Astrocyte of the cerebellum (primary cell): Measurements from ENCODE around the gene GRIK2.

ENCODE experiments used
- DNase-seq: peaks from one replicate; pipeline ENCODE4 v3.0.0-alpha.2; 2011; ENCODE audit warnings: low read depth
- H3K4me3 ChIP-seq: 2 replicates; pipeline ENCODE4 v1.5.1; 2011; ENCODE audit warnings: mild to moderate bottlenecking, low read depth, low read length, moderate library complexity
- in situ Hi-C: cut with HindIII; loops from 2 replicates; pipeline ENCODE4 v1.10.0; 2017; ENCODE audit warnings: low sequenced_read_pairs
- TF ChIP-seq, protein P1 (sequence below): IDR thresholded peaks from 2 replicates; pipeline ENCODE4 v1.5.1; 2012; ENCODE audit warnings: low read length, low read depth, moderate library complexity, mild to moderate bottlenecking; ENCODE audit errors: missing control alignments

GRIK2 gene

DNA sequence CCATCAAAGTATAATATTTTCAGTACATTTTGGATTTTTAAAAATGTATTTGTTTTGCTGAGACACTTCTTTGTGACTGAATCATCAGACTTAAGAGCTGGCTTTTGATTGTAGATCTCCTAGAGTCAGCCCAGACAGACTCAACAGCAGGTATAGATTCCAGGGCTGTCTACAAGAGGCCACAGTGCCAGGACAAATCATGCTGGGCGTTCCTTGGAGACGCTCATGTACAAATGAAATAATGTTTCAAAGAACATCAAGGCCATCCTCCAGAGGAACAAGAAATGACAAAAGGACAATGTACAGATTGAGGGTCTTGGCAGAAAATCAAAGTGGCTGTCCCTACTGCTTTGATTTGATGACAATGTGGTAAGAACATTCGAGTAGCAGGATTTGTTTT, 369.3 kb downstream of the GRIK2 start:
- in situ Hi-C loops: no loop called here
- TF ChIP-seq, protein P1, sequence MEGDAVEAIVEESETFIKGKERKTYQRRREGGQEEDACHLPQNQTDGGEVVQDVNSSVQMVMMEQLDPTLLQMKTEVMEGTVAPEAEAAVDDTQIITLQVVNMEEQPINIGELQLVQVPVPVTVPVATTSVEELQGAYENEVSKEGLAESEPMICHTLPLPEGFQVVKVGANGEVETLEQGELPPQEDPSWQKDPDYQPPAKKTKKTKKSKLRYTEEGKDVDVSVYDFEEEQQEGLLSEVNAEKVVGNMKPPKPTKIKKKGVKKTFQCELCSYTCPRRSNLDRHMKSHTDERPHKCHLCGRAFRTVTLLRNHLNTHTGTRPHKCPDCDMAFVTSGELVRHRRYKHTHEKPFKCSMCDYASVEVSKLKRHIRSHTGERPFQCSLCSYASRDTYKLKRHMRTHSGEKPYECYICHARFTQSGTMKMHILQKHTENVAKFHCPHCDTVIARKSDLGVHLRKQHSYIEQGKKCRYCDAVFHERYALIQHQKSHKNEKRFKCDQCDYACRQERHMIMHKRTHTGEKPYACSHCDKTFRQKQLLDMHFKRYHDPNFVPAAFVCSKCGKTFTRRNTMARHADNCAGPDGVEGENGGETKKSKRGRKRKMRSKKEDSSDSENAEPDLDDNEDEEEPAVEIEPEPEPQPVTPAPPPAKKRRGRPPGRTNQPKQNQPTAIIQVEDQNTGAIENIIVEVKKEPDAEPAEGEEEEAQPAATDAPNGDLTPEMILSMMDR: no peak
- H3K4me3 ChIP-seq: no peak overlapping the region
- DNase-seq: no peak

DNA sequence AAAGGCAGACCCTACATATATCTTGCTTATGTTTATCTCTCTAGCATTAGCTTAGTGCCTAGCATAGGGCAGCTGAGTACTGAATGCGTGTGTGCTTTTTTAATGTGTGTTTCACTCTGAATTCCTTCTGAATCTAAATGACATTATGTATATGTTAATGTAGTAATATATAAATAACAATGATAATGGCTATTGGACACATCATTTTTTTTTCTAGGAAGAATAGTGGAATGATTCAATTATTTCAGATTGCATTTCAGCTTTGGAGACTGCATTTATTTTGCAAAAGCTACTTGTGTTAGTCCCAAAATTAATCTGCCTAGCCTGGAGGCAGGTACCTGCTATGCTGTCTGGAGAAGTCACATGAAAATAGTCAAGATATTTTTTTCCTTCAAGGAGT, 371.8 kb downstream of the GRIK2 start:
- no peak overlapping the region for H3K4me3 ChIP-seq
- TF ChIP-seq, protein P1: no peak
- in situ Hi-C loops: no loop called here
- DNase-seq: no peak

DNA sequence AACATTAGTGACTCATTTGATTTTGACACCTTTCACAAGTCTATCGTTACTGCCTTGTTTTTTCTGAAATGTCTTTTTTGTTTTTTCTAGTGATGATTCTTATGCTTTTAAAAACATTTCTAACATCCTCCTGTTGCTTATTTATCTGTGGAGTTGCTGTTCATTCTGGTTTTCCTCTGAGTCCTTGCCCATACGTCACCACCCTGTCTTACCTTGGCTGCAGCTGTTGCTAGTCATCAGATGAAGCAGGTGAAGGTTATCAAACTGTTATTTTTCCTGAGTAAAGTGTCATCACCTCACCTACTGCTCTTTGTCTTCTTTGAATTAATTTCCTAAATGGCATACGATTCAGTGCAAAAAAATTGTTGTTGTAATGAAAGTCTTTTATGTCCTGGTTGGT, 376.6 kb downstream of the GRIK2 start:
- TF ChIP-seq, protein P1: no peak
- no peak overlapping the region for H3K4me3 ChIP-seq
- no peak for DNase-seq
- in situ Hi-C loops: no loop called here

DNA sequence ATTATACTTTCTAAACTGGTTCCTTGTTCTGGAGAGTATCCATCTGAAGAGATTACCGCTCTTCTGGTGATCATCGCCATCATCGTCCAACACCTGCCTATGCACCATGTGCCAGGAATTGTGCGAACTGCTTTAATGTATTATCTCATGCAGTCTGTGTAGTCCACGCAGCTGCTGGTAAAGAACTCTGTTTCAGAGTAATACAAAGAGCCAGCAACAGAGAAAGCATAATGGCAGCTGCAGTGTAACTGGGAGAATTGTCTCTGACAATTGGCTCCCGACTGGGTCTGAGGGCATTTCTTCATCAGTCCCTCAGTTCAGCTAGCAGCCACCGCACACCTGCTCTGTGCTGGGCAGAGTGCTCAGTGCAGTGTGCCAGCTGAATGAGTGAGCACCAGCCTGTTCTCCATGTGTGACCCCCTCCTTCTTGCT, 383.4 kb downstream of the GRIK2 start:
- no peak for DNase-seq

DNA sequence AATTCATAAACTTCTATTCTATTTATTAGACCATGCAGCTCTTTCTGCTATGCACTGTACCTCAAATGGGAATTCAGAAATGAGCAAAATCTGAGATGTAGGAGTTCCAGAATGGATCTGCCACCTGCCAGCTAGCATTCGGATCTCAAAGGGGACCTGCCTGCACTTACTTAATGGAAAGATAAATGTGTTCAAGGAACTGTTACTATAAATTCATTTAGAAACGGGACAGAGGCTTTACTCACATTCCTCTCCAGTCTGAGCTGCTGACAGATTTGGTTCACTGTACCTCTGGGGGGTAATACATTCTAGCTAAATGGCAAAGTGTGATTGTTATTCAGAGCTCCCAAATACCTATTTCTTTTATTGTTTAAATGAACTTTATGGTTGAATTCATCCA, 384.1 kb downstream of the GRIK2 start:
- TF ChIP-seq, protein P1: no peak
- H3K4me3 ChIP-seq: no peak overlapping the region
- in situ Hi-C loops: no loop called here
- no peak for DNase-seq

More for the DNA sequence above, 383.4 kb downstream of the GRIK2 start:
- TF ChIP-seq, protein P1: no peak
- no peak overlapping the region for H3K4me3 ChIP-seq
- in situ Hi-C loops: no loop called here

DNA sequence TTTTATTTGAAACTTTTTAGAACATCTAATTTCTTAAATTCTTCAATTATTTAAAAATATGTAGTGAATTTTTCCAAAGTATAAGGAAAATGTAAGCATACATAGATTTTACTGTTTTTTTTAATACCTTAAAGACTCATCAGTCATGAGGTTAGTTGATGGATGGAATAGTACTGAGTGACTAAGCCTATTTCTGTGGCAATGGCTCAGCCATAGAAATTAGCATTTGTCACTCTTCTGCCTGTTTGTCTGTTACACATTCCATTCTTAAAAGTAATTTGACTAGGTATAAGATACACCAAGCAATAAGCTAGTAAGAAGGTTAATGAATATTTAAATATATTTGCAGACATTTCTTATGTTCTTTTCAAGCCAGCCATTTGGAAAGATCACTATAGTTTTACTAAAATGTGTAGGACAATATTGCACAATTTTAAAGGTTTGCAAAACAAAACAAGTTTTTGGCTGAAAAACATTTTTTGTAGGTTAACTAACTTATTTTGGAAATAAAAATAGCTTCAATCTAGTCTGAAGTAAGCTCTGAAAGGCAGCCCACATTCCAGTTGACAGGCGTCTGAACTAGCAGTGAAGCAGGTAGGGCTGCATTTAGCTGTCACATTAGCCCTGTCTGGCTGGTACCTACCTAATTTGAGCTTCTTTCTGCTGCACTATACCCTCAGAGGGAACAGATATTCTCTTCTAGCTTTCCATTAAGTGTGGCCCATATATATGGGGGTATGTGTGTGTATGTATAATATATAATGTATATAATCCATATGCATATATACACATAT, 385.7 kb downstream of the GRIK2 start:
- TF ChIP-seq, protein P1: no peak
- no peak overlapping the region for H3K4me3 ChIP-seq
- DNase-seq: no peak
- in situ Hi-C loops: no loop called here
